Thoracic aorta (tissue), 2 donors: ENCODE data around the gene RAB36. TPM values are rescaled to one million over a fixed set of nuclear protein-coding genes. Genes with fewer than 3 reads are reported as not detected.

Experiments
- ATAC-seq: fragments of 150-250 bp; one replicate; pipeline ENCODE4 v1.8.0; 2017; ENCODE audit warnings: low read depth; ENCODE audit not compliant: insufficient number of reproducible peaks, low FRiP score
- DNase-seq: peaks from one replicate; pipeline ENCODE4 v3.0.0-alpha.2; 2020; ENCODE audit warnings: low spot score
- H3K27ac ChIP-seq, 2 donors: fragments of 200-600 bp; sonication (generic); 1 replicate in 1 of 2; 2 replicates in 1 of 2; pipeline ENCODE4 v1.5.1; 2016; ENCODE audit warnings: mild to moderate bottlenecking in 2 of 2, moderate library complexity in 2 of 2
- H3K27me3 ChIP-seq: fragments of 200-600 bp; sonication (generic); replicated peaks from 2 replicates; pipeline ENCODE4 v1.6.0; 2016; ENCODE audit warnings: mild to moderate bottlenecking; ENCODE audit not compliant: insufficient read depth
- H3K36me3 ChIP-seq: fragments of 200-600 bp; sonication (generic); one replicate; pipeline ENCODE4 v1.5.1; 2016
- H3K4me1 ChIP-seq, 2 donors: fragments of 200-600 bp; sonication (generic); 1 replicate in 1 of 2; 2 replicates in 1 of 2; pipeline versions ENCODE4 v1.5.1 to v1.6.0; 2016; ENCODE audit warnings: low read depth in 2 of 2, mild to moderate bottlenecking in 1 of 2; ENCODE audit not compliant: control insufficient read depth in 1 of 2
- H3K4me3 ChIP-seq: fragments of 200-600 bp; sonication (generic); 2 replicates; pipeline ENCODE4 v1.5.1; 2016; ENCODE audit warnings: mild to moderate bottlenecking
- H3K9me3 ChIP-seq: fragments of 200-600 bp; sonication (generic); 2 replicates; pipeline ENCODE4 v1.5.1; 2016
- CTCF ChIP-seq: fragments of 200-600 bp; sonication (generic); IDR thresholded peaks from one replicate; pipeline ENCODE4 v1.5.1; 2019; ENCODE audit warnings: antibody characterized with exemption
- total RNA-seq, 2 donors: library from RNA; depleted of rRNA; stranded (reverse); fragments of >200 nt; gene quantifications; one replicate each; pipeline versions ENCODE4 v1.1.0 to v1.2.3, GENCODE V29; 2016

Gene RAB36
- total RNA-seq, 2 donors from 2014 or later: 3.5 to 4.5 TPM

- ATAC-seq: no peak
- TF ChIP-seq CTCF: no peak
- H3K27ac ChIP-seq: no peak overlapping the region
These were observed 32.0 kb upstream of the RAB36 start for GRCh38 chr22:23113067-23113846.

GRCh38 chr22:23113847-23114720 is 31.2 kb upstream of the RAB36 start:
- no peaks in the 10 kb centered on the region for H3K27me3 ChIP-seq
- DNase-seq (no peak), ATAC-seq (no peak)
- no peak for TF ChIP-seq CTCF
- H3K36me3 ChIP-seq: no peaks in the 10 kb centered on the region
- H3K27ac ChIP-seq: no peak overlapping the region
- no peak overlapping the region for H3K4me3 ChIP-seq
- H3K4me1 ChIP-seq: no peaks in the 10 kb centered on the region
- no peaks in the 10 kb centered on the region for H3K9me3 ChIP-seq

More at GRCh38 chr22:23113067-23113846, 32.0 kb upstream of the RAB36 start:
- H3K9me3 ChIP-seq: no peaks in the 10 kb centered on the region
- no peak for DNase-seq
- no peaks in the 10 kb centered on the region for H3K36me3 ChIP-seq
- no peaks in the 10 kb centered on the region for H3K27me3 ChIP-seq
- H3K4me3 ChIP-seq: no peak overlapping the region
- no peaks in the 10 kb centered on the region for H3K4me1 ChIP-seq

- Histone ChIP-seq H3K36me3 (no peaks in the 10 kb centered on the region), H3K27me3 (no peaks in the 10 kb centered on the region), H3K27ac (no peak overlapping the region), H3K4me1 (no peaks in the 10 kb centered on the region), H3K9me3 (no peaks in the 10 kb centered on the region), H3K4me3 (no peak overlapping the region)
- TF ChIP-seq CTCF: no peak
- DNase-seq (no peak), ATAC-seq (no peak)
These were observed 30.6 kb upstream of the RAB36 start for GRCh38 chr22:23114721-23115020.

GRCh38 chr22:23115369-23115768 is 29.9 kb upstream of the RAB36 start:
- Histone ChIP-seq H3K9me3 (no peaks in the 10 kb centered on the region), H3K27ac (no peak overlapping the region), H3K4me1 (no peaks in the 10 kb centered on the region), H3K36me3 (no peaks in the 10 kb centered on the region), H3K4me3 (no peak overlapping the region), H3K27me3 (no peaks in the 10 kb centered on the region)
- DNase-seq (no peak), ATAC-seq (no peak)
- TF ChIP-seq CTCF: no peak

GRCh38 chr22:23115825-23116494 is 29.3 kb upstream of the RAB36 start:
- Histone ChIP-seq H3K9me3 (no peaks in the 10 kb centered on the region), H3K27ac (no peak overlapping the region), H3K27me3 (no peaks in the 10 kb centered on the region), H3K4me3 (no peak overlapping the region), H3K4me1 (no peaks in the 10 kb centered on the region), H3K36me3 (no peaks in the 10 kb centered on the region)
- ATAC-seq (no peak), DNase-seq (no peak)
- no peak for TF ChIP-seq CTCF
